B cell (primary cell): ENCODE measurements around the gene ATP2B3.

Experiments
- CTCF ChIP-seq: fragments of 200-600 bp; IDR thresholded peaks from one replicate; pipeline ENCODE4 v1.8.0; 2022; ENCODE audit warnings: antibody characterized with exemption, mild to moderate bottlenecking
- EZH2 ChIP-seq: IDR thresholded peaks from 2 replicates; pipeline ENCODE4 v1.6.1; 2012; ENCODE audit warnings: borderline replicate concordance, low read depth, mild to moderate bottlenecking, moderate library complexity, low read length; ENCODE audit not compliant: insufficient read depth, poor library complexity, severe bottlenecking

- TF ChIP-seq EZH2 (no peak), CTCF (no peak)
These were observed 40.0 kb upstream of the ATP2B3 start for GRCh38 chrX:153477364-153477857.
